GM23248 (cell line): ENCODE results near the gene AXIN1. TPM values are rescaled to one million over a fixed set of nuclear protein-coding genes. Genes with fewer than 3 reads are reported as not detected.

ENCODE experiments used
- DNase-seq: peaks from one replicate; pipeline ENCODE4 v3.0.0-alpha.2; 2015
- H2AFZ ChIP-seq: fragments of 200-600 bp; sonication (generic); 2 replicates; pipeline ENCODE4 v1.6.1; 2016; ENCODE audit warnings: antibody characterized with exemption
- H3F3A ChIP-seq: fragments of 200-600 bp; sonication (generic); 2 replicates; pipeline ENCODE4 v1.6.1; 2016; ENCODE audit warnings: mild to moderate bottlenecking, antibody characterized with exemption, mixed run types; ENCODE audit not compliant: insufficient read depth
- H3K27ac ChIP-seq: fragments of 200-600 bp; sonication (generic); 2 replicates; pipeline ENCODE4 v1.5.1; 2016; ENCODE audit warnings: mild to moderate bottlenecking
- H3K27me3 ChIP-seq: fragments of 200-600 bp; sonication (generic); replicated peaks from 2 replicates; pipeline ENCODE4 v1.6.1; 2016; ENCODE audit warnings: mild to moderate bottlenecking; ENCODE audit not compliant: insufficient read depth
- H3K36me3 ChIP-seq: fragments of 200-600 bp; sonication (generic); 2 replicates; pipeline ENCODE4 v1.6.1; 2016; ENCODE audit warnings: low read depth, mild to moderate bottlenecking
- H3K4me1 ChIP-seq: fragments of 200-600 bp; sonication (generic); 2 replicates; pipeline ENCODE4 v1.6.1; 2016; ENCODE audit warnings: mild to moderate bottlenecking; ENCODE audit not compliant: insufficient read depth
- H3K4me2 ChIP-seq: fragments of 200-600 bp; sonication (generic); one replicate; pipeline ENCODE4 v1.6.1; 2016; ENCODE audit warnings: mild to moderate bottlenecking; ENCODE audit not compliant: unreplicated experiment
- H3K4me3 ChIP-seq: fragments of 200-600 bp; sonication (generic); 2 replicates; pipeline ENCODE4 v1.5.1; 2016; ENCODE audit warnings: mild to moderate bottlenecking
- H3K79me2 ChIP-seq: fragments of 200-600 bp; sonication (generic); 2 replicates; pipeline ENCODE4 v1.6.1; 2016; ENCODE audit warnings: mild to moderate bottlenecking; ENCODE audit not compliant: insufficient read depth
- H3K9ac ChIP-seq: fragments of 200-600 bp; sonication (generic); 2 replicates; pipeline ENCODE4 v1.6.1; 2016; ENCODE audit warnings: mild to moderate bottlenecking
- H3K9me2 ChIP-seq: fragments of 200-600 bp; sonication (generic); 2 replicates; pipeline ENCODE4 v1.6.1; 2016; ENCODE audit warnings: mixed run types, mild to moderate bottlenecking, moderate library complexity; ENCODE audit not compliant: insufficient read depth
- H3K9me3 ChIP-seq: fragments of 200-600 bp; sonication (generic); one replicate; pipeline ENCODE4 v1.6.1; 2017; ENCODE audit warnings: low read depth
- H4K20me1 ChIP-seq: fragments of 200-600 bp; sonication (generic); 2 replicates; pipeline ENCODE4 v1.6.0; 2016; ENCODE audit not compliant: insufficient read depth
- EZH2 ChIP-seq: fragments of 200-600 bp; sonication (generic); IDR thresholded peaks from 2 replicates; pipeline ENCODE4 v1.6.1; 2018; ENCODE audit warnings: antibody characterized with exemption, mild to moderate bottlenecking; ENCODE audit not compliant: insufficient read depth, poor library complexity, severe bottlenecking
- EZH2phosphoT487 ChIP-seq: fragments of 200-600 bp; sonication (generic); IDR thresholded peaks from 2 replicates; pipeline ENCODE4 v1.6.1; 2018; ENCODE audit warnings: antibody characterized with exemption, moderate library complexity, mild to moderate bottlenecking, low read depth; ENCODE audit not compliant: insufficient read depth
- WGBS, 2 experiments: methylation state at CpG; one replicate each; pipeline ENCODE4 v1.1.6; 2015 to 2017; ENCODE audit warnings: low lambda C conversion rate in 2 of 2, low coverage in 1 of 2; ENCODE audit errors: missing lambda C conversion rate in 2 of 2; 5-methylcytosine and 5-hydroxymethylcytosine counted together
- in situ Hi-C: fragments of 300-500 bp; cut with MboI; formaldehyde crosslinking; loops from 2 replicates; pipeline ENCODE4 v1.15.0; 2020
- polyA plus RNA-seq: library from polyadenylated mRNA; unstranded; fragments of >200 nt; fragmentation: Nextera tagmentation; extraction: Ambion mirVana; gene quantifications from 2 replicates; pipeline ENCODE4 v1.2.1, GENCODE V29; 2016
- total RNA-seq: library from RNA; depleted of rRNA; stranded (reverse); fragments of >200 nt; shearing (Covaris generic); gene quantifications from 2 replicates; pipeline ENCODE4 v1.2.3, GENCODE V29; 2014

AXIN1 gene
- total and polyA plus RNA-seq, 2 experiments from 2014 or later: 3.3 to 27.1 TPM

DNA sequence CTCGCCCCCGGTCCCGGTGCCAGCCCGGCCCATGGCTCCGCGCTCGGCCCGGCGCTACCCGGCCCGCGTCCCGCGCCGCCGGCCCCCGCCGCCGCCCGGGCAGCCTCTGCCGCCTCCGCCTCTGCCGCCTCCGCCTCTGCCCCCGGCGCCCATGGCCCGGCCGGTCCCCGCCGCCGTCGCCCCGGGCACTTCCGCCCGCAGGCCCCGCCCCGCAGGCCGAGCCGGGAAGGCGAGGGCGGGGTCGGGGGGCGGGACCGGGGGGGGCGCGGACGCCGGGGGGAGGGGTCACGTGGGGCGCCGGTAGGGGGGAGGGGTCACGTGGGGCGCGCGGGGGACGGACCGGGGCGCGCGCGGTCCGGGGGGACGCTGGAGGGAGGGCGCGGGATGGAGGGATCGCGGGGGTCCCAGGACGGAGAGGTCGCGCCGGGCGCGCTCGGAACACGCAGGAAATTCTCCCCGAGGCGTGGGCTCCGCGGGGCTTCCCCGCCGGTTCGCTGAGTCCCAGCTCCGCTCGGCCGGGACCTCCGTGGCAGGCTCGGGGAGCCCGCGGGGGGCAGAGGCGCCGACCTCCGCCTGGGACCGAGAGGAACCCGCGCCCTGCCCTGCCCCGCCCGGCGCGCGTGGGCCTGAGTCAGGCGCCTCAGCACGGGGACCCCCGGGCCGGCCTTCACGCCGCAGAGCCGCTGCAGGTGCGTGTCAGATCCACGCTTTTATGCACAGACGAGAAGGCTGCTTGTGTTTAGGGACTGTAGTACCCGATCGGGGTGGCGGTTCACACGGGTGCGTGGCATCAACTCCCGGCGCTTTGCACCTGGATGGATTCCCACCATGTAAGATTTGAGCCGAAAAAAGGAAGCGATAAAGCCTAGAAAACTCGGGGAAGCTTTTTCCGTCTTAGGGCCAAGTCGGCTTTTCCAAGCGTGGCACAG is 29.5 kb upstream of the AXIN1 start, which contains the start of gene PGAP6:
Gene PGAP6 (minus strand): TSS at position 190 of the 929 bp plus-strand sequence. CDS start 157 bp downstream, at position 33.
- in situ Hi-C loops: no loop called here
- H3K9ac ChIP-seq: peak within 1 kb of the TSS; percentile 78
- no peaks in the 10 kb centered on the region for H3K9me3 ChIP-seq
- H3K79me2 ChIP-seq: peaks cover 30% of the 10 kb centered on the region
- peak within 1 kb of the TSS; percentile 76 for H3K4me3 ChIP-seq
- H3K27me3 ChIP-seq: no peaks in the 10 kb centered on the region
- no peaks in the 10 kb centered on the region for H3K4me1 ChIP-seq
- H3K27ac ChIP-seq: no peak within 1 kb of the TSS
- peak within 1 kb of the TSS; percentile 84 for H3K4me2 ChIP-seq
- peak within 1 kb of the TSS; percentile 85 for H2AFZ ChIP-seq
- H3K9me2 ChIP-seq: no peaks in the 10 kb centered on the region
- TF ChIP-seq EZH2 (no peak), EZH2phosphoT487 (no peak)
- no peaks in the 10 kb centered on the region for H3K36me3 ChIP-seq
- H4K20me1 ChIP-seq: no peaks in the 10 kb centered on the region
- 1 to 2% methylated on average over 32 to 99 of the region's 123 CpGs for WGBS, 2 experiments
- H3F3A ChIP-seq: no peaks in the 10 kb centered on the region
- peak; percentile 84 for DNase-seq

DNA sequence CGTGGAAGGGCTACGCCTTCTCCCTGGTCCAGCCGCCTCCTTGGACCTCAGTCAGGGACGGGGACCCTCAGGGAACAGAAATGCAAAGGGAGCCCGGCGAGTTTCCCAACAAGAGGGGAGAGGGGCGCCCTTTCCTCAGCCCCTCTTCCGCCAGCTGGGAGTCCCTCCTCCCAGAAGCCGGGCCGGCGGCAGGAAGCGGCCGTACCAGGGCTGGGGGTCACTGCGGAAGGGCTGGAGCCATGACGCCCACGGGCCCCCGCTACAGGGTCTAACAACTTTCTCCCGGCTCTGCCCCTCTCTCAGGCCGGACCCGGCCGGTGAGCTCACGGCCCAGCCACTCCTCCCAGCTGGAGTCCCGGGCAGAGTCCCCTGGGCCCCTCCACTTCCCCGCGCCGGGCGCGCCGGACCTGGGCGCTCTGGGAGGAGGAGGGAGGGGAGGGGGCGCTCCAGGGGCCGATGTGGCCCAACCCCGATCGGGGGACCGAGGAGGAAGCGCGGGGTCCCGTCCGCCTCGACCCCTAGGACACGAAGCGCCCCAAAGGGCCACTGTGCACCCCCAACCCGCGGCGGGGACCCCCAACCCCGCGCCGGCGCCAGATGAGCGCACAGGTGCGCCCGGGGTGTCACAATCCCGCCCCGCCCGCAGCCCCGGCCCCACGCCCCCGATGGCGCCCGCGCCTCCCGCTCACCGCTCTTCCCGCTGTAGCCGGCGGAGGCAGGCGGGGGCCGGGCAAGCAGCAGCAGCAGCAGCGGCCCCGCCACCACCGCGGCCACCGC is 28.7 kb upstream of the AXIN1 start:
- H3K4me1 ChIP-seq: no peaks in the 10 kb centered on the region
- peaks cover 30% of the 10 kb centered on the region for H3K79me2 ChIP-seq
- H3K9ac ChIP-seq: peak overlapping the region; percentile 78
- no peak overlapping the region for H3K27ac ChIP-seq
- H2AFZ ChIP-seq: peak overlapping the region; percentile 69
- H3K9me2 ChIP-seq: no peaks in the 10 kb centered on the region
- in situ Hi-C loops: no loop called here
- peak overlapping the region; percentile 76 for H3K4me3 ChIP-seq
- no peaks in the 10 kb centered on the region for H3F3A ChIP-seq
- DNase-seq: peak; percentile 47
- TF ChIP-seq EZH2: no peak
- TF ChIP-seq EZH2phosphoT487: no peak
- H3K27me3 ChIP-seq: no peaks in the 10 kb centered on the region
- 1 to 3% methylated on average over 22 to 30 of the region's 73 CpGs for WGBS, 2 experiments
- no peaks in the 10 kb centered on the region for H3K9me3 ChIP-seq
- no peaks in the 10 kb centered on the region for H3K36me3 ChIP-seq
- H4K20me1 ChIP-seq: no peaks in the 10 kb centered on the region
- peak overlapping the region; percentile 78 for H3K4me2 ChIP-seq

DNA sequence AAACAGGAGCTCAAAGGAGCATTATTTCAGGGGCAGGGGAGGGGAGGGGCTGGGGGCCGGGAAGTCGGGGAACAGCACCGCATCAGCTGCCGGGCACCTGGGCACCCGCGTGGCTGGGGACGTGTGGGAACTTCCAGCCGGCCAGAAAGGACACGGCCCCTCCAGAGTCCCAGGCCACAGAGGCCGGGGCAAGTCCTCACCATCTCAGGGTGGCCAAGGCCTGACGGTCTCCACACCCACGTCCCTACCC is 28.2 kb upstream of the AXIN1 start:
- no peak for DNase-seq
- Histone ChIP-seq H3K9me3 (no peaks in the 10 kb centered on the region), H3K79me2 (peaks cover 30% of the 10 kb centered on the region), H3K4me2 (peak overlapping the region; percentile 78), H3K4me3 (peak overlapping the region; percentile 76), H4K20me1 (no peaks in the 10 kb centered on the region), H3K9ac (peak overlapping the region; percentile 78), H3K27me3 (no peaks in the 10 kb centered on the region), H3K9me2 (no peaks in the 10 kb centered on the region), H3K27ac (no peak overlapping the region), H3K36me3 (no peaks in the 10 kb centered on the region), H3K4me1 (no peaks in the 10 kb centered on the region), H3F3A (no peaks in the 10 kb centered on the region), H2AFZ (peak overlapping the region; percentile 69)
- 17% methylated on average over 12 of the region's 12 CpGs; no CpG with 5 or more reads in 1 of the 2 experiments for WGBS, 2 experiments
- TF ChIP-seq EZH2phosphoT487 (no peak), EZH2 (no peak)
- in situ Hi-C loops: no loop called here

DNA sequence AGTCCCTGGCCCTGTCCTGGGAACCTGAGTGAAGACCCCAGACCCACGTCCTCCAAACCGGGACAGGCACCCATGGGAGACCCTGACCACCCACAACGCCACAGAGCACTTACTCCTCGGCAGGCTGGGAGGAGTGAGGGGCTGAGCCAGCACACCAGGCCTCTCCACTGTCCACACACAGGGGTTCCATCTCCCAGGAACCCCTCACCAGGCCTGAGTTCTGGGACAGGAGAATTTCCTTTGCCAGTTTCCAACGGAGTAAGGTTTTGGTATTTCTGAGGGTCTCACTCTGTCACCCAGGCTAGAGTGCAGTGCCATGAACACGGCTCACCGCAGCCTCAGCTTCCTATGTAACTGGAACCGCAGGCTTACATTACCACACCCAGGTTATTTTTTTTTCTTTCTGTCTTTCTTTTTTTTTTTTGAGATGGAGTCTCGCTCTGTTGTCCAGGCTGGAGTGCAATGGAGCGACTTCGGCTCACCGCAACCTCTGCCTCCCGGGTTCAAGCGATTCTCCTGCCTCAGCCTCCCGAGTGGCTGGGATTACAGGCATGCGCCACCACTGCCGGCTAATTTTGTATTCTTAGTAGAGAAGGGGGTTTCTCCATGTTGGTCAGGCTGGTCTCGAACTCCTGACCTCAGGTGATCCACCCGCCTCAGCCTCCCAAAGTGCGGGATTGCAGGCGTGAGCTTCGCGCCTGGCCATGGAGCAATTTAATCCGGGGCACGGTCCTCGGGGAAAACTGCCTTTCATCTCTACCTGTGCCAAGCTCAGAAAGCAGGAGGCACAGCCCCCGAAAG is 27.6 kb upstream of the AXIN1 start:
- Histone ChIP-seq H3K4me3 (peak overlapping the region; percentile 76), H3K9ac (peak overlapping the region; percentile 78), H3K27ac (no peak overlapping the region), H2AFZ (no peak overlapping the region), H3K9me3 (no peaks in the 10 kb centered on the region), H3K9me2 (no peaks in the 10 kb centered on the region), H3K79me2 (peaks cover 30% of the 10 kb centered on the region), H3K36me3 (no peaks in the 10 kb centered on the region), H3F3A (no peaks in the 10 kb centered on the region), H3K4me1 (no peaks in the 10 kb centered on the region), H3K4me2 (peak overlapping the region; percentile 78), H3K27me3 (no peaks in the 10 kb centered on the region), H4K20me1 (no peaks in the 10 kb centered on the region)
- DNase-seq: no peak
- in situ Hi-C loops: no loop called here
- TF ChIP-seq EZH2: no peak
- WGBS, 2 experiments: 91 to 93% methylated on average over 26 to 27 of the region's 27 CpGs
